ENCODE data around the gene HIPK1.
"Not testable (repeated sequence)": the region's sequence is repeated elsewhere in the genome, so short reads cannot be mapped to it uniquely, and the experiment has no call there.

Gene HIPK1

DNA sequence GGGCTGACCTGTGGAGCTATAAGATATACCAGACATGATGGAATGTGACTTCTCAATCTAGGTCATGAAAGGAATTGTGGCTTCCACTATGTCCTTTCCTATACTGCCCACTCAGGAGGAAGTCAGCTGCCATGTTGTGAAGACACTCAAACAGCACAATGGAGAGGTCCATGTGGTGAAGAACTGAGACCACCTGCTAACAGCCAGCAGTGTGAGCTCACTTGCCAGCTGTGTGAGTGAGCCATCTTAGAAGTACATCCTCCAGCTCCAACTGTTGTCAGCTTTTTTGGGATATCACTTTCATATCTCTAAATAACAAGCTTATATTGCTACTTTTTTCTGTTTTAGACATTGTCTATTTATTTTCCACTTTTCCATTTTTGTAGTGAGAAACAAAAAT, 79.9 kb downstream of the HIPK1 start:
- FAIRE-seq (no peak), DNase-seq (ENCODE audit: insufficient read length, low spot score) (no peak)

DNA sequence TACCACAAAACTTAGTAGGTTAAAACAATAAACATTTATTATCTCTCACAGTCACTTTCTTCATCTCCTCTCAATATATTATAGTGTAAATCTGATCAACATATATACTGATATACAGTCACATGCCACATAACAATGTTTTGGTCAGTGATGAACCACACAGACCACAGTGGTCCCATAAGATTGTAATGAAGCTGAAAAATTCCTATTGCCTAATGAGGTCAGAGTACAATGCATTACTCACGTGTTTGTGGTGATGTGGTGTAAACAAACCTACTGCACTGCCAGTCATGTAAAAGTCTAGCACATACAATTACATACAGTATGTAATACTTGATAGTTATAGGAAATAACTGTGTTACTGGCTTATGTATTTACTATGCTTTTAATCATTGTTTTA, 80.3 kb downstream of the HIPK1 start:
- DNase-seq (ENCODE audit: insufficient read length, low spot score) (no peak), FAIRE-seq (no peak)

DNA sequence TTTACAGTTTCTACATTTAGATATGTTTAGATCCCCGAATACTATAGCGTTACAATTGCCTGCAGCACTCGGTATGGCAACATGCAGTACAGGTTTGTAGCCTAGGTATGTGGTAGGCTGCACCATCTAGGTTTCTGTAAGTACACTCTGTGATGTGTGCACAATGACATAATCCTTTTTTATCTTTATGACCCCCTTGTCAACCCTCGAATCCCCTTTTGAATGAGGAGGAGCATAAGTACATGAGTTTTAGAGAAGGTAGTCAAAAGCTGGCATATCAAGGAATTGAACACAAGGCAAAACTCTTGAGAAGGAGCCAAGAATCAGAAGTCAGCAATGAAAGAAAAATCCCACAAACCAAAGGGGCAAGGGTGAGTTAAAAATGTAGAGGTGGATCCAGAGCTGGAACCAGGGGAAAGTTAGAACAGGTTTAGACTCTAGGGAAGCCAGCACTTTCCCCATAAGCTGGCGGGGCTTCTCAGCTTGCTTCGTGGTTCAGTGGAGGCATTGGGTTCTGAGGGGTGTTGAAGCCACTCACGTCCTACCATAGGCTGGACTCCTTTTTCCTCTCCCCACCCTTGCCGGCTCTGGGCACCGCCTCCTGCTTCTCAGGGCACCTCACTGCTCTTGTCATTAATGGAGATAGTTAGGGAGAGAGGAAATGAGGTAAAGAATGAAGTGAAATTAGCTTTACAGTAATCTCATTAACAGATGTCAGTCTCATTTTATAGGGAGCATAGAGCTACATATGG, 81.5 kb downstream of the HIPK1 start:
- no peak for DNase-seq (ENCODE audit: insufficient read length, low spot score)
- no peak for FAIRE-seq

DNA sequence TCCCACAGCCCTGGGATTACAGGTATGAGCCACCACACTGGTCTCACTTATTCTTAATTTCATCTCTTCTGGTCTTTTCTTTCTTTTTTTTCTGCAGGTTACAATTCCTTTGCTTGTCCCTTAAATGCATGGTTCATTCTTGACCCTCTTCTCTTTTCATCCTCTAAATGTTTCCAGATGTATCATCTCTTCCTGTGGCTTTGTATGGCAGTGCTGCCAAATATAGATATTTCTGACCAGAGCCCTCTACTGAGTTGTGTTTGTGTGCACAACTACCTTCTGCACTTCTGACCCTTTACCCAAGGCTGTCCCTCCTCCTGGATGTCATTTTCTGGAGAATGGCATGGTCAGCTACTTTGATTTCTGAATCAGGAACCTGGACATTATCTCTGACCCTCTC, 82.7 kb downstream of the HIPK1 start:
- DNase-seq (ENCODE audit: insufficient read length, low spot score) (no peak), FAIRE-seq (no peak)

DNA sequence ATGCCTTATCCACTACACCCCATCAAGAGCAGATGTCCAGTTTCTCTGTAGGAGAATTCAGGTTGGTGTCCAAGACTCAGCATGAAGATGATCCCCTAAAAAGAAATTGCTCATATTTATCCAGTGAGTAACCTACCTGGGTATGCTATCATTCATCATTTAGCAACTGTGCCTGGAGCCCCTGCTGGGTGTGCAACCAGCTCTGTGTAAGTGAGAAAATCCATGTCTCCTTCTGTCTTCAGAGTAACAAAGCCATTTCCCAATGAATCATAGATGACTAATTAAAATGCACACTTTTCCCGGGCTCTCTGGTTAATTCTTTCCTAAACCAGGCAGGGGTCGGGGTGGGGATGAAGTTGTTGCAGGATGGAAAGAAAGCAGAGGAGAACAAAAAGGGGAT, 86.0 kb downstream of the HIPK1 start:
- no peak for FAIRE-seq
- DNase-seq (ENCODE audit: insufficient read length, low spot score), result no peak

DNA sequence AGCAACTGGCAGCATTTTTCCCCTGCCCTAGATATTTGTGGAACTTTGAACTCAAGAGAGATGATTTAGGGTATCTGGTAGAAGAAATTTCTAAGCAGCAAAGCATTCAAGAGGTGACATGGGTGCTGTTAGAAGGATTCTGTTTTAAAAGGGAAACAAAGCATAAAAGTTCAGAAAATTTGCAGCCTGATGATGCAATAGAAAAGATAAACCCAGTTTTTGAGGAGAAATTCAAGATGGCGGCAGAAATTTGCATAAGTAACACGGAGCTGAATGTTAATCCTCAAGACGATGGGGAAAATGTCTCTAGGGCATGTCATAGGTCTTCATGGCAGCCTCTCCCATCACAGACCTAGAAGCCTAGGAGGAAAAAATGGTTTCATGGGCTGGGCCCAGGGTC, 90.6 kb downstream of the HIPK1 start:
- DNase-seq (ENCODE audit: insufficient read length, low spot score); FAIRE-seq: not testable (repeated sequence)

DNA sequence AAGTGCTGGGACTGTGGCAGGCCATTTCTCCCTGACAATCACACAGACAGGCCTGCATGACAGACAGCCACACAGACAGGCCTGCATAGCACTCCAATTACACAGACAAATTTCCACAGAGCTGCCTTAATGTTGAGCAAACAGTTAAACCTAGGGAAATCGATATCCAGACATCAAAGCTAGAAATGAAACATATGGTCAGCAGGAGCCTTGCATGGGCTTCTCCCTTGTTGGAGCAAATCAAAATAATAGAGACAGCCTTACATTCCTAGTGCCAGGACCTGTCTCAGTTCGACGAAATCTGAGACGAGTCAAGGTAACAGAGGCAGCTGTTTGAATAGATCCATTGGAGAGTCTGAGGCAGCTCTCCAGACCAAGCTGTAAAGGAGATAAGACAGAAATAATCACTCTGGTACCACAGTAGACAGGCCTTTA, 92.6 kb downstream of the HIPK1 start:
- DNase-seq (ENCODE audit: insufficient read length, low spot score) (no peak), FAIRE-seq (no peak)

DNA sequence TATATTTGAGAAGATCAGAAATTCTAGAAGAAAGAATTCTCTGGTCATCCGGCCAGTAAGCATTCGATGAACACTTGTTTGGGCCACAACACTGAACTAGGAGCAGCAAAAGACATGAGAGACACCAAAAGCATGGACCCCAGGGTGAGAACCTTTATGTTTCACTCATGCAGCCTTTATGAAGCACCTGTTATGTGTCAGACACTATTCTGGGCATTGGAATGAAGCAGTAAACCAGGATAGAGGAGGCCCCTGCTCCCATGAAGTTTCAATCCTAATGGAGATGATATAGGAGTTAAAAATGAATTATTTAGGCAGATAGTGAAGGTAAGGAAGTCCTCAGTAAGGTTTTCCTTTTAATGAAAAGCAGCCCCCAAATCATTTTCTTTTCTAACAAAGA, 93.8 kb downstream of the HIPK1 start:
- FAIRE-seq, result no peak
- DNase-seq (ENCODE audit: insufficient read length, low spot score), result no peak

DNA sequence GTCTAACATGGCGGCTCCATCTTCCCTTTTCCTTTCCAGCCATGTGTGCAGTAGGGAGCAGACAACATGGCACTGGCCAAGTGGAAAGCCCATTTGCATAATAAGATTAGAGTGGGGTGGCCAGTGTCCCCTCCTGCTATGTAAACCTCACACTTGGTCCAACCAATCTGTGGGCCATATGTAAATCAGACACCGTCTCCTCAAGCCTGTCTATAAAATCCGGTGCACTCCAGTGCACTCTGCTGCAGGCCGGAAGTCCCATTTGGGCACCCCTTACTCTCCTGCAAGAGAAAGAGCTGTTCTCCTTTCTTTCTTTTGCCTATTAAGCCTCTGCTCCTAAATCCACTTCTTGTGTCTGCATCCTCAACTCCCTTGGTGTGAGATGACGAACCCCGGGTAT, 94.3 kb downstream of the HIPK1 start:
- FAIRE-seq (no peak), DNase-seq (ENCODE audit: insufficient read length, low spot score) (no peak)

DNA sequence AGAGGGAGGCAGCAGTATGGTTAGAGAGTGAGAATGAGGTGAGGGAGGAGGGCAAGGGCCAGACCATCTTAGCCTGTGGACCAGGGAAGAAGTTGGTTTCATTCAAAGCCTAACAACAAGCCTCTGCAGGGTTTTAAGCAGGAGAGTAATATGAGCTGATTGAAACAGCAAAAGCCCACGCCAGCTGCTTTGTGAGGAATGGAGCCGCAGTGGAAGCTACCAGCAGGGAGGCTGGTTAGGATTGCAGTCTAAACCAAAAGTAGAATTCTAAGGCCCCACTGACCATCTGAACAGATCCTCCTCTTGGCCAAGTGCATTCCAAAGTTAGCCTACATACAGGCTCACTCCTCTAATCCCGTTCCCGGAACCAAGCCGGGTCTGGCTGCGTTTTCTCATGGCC, 94.9 kb downstream of the HIPK1 start:
- FAIRE-seq (no peak), DNase-seq (ENCODE audit: insufficient read length, low spot score) (no peak)

DNA sequence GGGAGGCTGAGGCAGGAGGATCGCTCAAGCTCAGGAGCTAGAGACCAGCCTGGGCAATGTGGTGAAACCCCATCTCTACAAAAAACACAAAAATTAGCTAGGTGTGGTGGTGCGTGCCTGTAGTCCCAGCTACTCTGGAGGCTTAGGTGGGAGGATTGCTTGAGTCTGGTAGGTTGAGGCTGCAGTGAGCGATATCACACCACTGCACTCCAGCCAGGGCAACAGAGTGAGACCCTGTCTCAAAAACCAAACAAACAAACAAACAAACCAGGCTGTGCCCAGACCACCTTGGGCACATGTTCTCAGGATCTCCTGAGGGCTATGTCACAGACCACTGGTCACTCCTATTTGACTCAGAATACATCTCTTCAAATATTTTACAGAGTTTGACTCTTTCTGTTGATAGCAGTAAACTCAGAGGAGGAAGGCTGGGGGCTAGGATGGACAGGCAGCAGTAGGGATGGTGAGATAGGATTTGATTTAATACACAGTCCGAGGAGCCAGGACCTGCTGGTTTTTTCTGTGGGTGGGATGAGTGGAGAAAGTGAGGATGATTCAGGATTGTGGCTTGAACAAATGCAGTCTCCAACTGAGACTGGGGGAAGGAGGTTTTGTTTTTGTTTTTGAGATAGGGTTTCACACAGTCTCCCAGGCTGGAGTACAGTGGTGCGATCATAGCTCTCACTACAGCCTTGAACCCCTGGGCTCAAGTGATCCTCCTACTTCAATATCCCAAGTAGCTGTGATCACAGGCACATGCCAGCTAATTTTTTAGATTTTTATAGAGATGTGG, 96.7 kb downstream of the HIPK1 start:
- FAIRE-seq, result no peak
- DNase-seq (ENCODE audit: insufficient read length, low spot score), result no peak

DNA sequence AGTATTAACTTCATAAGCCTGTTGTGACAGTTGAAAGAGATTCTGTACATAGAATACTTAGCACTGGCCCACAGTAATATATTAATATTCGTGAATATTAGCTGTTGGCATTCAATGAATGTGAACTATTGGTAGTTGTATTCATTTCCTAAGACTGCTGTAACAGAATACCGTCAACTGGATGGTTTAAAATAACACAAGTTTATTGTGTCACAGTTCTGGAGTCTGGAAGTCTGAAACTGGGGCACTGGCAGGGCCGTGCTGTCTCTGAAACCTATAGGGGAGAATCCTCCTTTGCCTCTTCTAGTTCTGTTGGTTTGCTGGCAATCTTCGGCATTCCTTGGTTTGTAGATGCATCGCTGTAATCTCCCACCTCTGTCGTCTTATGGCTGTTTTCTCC, 97.7 kb downstream of the HIPK1 start:
- FAIRE-seq (no peak), DNase-seq (ENCODE audit: insufficient read length, low spot score) (no peak)
